HepG2 (cell line): ENCODE measurements around the gene PPP1R14D. TPM values are rescaled to one million over a fixed set of nuclear protein-coding genes. Genes with fewer than 3 reads are reported as not detected.
A peak's percentile ranks its signal among the peaks of the same experiment; 100 is the strongest.

Experiments
- ATAC-seq: fragments of 200-7000 bp; cut with Tn5 transposase; 3 replicates; pipeline ENCODE4 v1.9.1; 2020; ENCODE audit warnings: mild to moderate bottlenecking, moderate library complexity
- BruUV-seq: library from RNA; stranded (reverse); fragments of 400-500 nt; replicated peaks from 2 replicates; lab custom pipeline; 2021; lab: Mats Ljungman, UMichigan
- CTCF ChIA-PET: fragments of 300-600 bp; formaldehyde crosslinking; extraction: SDS; loops from one replicate; lab custom pipeline; 2021; ENCODE audit warnings: low total read pairs, inconsistent platforms, low intra/inter-chr PET ratio; lab: Yijun Ruan, JAX
- POLR2A ChIA-PET: fragments of 350-600 bp; sonication (Branson Sonifier 250); formaldehyde crosslinking; loops from one replicate; lab custom pipeline; 2020; ENCODE audit warnings: antibody characterized with exemption, inconsistent platforms; lab: Yijun Ruan, JAX
- DNase-seq: peaks from one replicate; pipeline ENCODE4 v3.0.0-alpha.2; 2015; ENCODE audit warnings: low spot score
- FAIRE-seq: peaks from 3 replicates; lab custom pipeline; 2011; peaks lifted over from hg19 to GRCh38; lab: Jason Lieb, UNC
- H2AFZ ChIP-seq: one replicate; pipeline ENCODE4 v1.6.1; 2011; ENCODE audit warnings: low read length, inconsistent platforms
- H3K27ac ChIP-seq: fragments of 300-600 bp; 3 replicates; pipeline ENCODE4 v1.8.0; 2011; ENCODE audit warnings: mixed run types, mild to moderate bottlenecking, mixed read lengths, low read length, inconsistent platforms; ENCODE audit not compliant: insufficient read depth; ENCODE audit errors: extremely low read length
- H3K27me3 ChIP-seq, 2 experiments: fragments of 200-600 bp in 1 of 2; 2 replicates in 1 of 2; 3 replicates in 1 of 2; pipeline versions ENCODE4 v1.6.0 to v1.8.0; 2011; ENCODE audit warnings: low read length in 2 of 2, mild to moderate bottlenecking in 2 of 2, moderate library complexity in 2 of 2, inconsistent platforms in 1 of 2; ENCODE audit not compliant: insufficient read depth in 2 of 2, control insufficient read depth in 1 of 2
- H3K36me3 ChIP-seq, 2 experiments: fragments of 200-600 bp in 1 of 2; replicated peaks in 1 of 2; 2 replicates in 1 of 2; 3 replicates in 1 of 2; pipeline versions ENCODE4 v1.5.1 to v1.8.0; 2011; ENCODE audit warnings: low read length in 2 of 2, inconsistent platforms in 1 of 2; ENCODE audit not compliant: insufficient read depth in 2 of 2, control insufficient read depth in 1 of 2
- H3K4me1 ChIP-seq: 2 replicates; pipeline ENCODE4 v1.5.1; 2012; ENCODE audit warnings: low read length, inconsistent platforms; ENCODE audit not compliant: insufficient read depth
- H3K4me2 ChIP-seq: 2 replicates; pipeline ENCODE4 v1.6.0; 2011; ENCODE audit warnings: low read depth, low read length, inconsistent platforms
- H3K4me3 ChIP-seq, 3 experiments: fragments of 200-600 bp in 1 of 3; sonication (generic), shearing (Covaris generic) in 1 of 3; replicated peaks in 1 of 3; 2 replicates each; pipeline ENCODE4 v1.5.1; 2011 to 2016; ENCODE audit warnings: low read length in 3 of 3, inconsistent platforms in 2 of 3, low read depth in 2 of 3, mild to moderate bottlenecking in 2 of 3, control low read depth in 1 of 3, mixed read lengths in 1 of 3; ENCODE audit not compliant: insufficient read depth in 1 of 3
- H3K79me2 ChIP-seq: one replicate; pipeline ENCODE4 v1.6.1; 2011; ENCODE audit warnings: low read length, inconsistent platforms; ENCODE audit not compliant: insufficient read depth
- H3K9ac ChIP-seq: 2 replicates; pipeline ENCODE4 v1.6.0; 2011; ENCODE audit warnings: mild to moderate bottlenecking, low read depth, low read length, inconsistent platforms; ENCODE audit not compliant: insufficient read depth
- H3K9me3 ChIP-seq: 2 replicates; pipeline ENCODE4 v1.5.1; 2012; ENCODE audit warnings: mild to moderate bottlenecking, low read length
- H4K20me1 ChIP-seq: 2 replicates; pipeline ENCODE4 v1.6.0; 2011; ENCODE audit warnings: inconsistent platforms, mild to moderate bottlenecking, low read length, moderate library complexity; ENCODE audit not compliant: insufficient read depth
- AGO2 ChIP-seq: fragments of 200-400 bp; formaldehyde crosslinking; optimal IDR thresholded peaks from 2 replicates; pipeline ENCODE3; 2017; ENCODE audit warnings: mild to moderate bottlenecking, low read depth, low read length, moderate library complexity
- EEA1 ChIP-seq: sonication (generic); formaldehyde crosslinking; IDR thresholded peaks from 2 replicates; pipeline ENCODE4 v1.5.1; 2020; ENCODE audit warnings: mild to moderate bottlenecking, missing genetic modification reagents, borderline replicate concordance
- MED13 ChIP-seq: sonication (generic); formaldehyde crosslinking; IDR thresholded peaks from 2 replicates; pipeline ENCODE4 v1.5.0; 2020; ENCODE audit warnings: missing genetic modification reagents
- POLR2A ChIP-seq, 2 experiments: IDR thresholded peaks; 2 replicates each; pipeline ENCODE4 v1.6.1; 2011; ENCODE audit warnings: low read depth in 2 of 2, low read length in 2 of 2, mild to moderate bottlenecking in 1 of 2, moderate library complexity in 1 of 2; ENCODE audit not compliant: insufficient read depth in 1 of 2
- POLR2AphosphoS5 ChIP-seq: IDR thresholded peaks from 2 replicates; pipeline ENCODE4 v1.6.1; 2012; ENCODE audit warnings: low read depth, low read length
- RFX5 ChIP-seq: IDR thresholded peaks from 2 replicates; pipeline ENCODE4 v1.6.1; 2011; ENCODE audit warnings: low read depth, low read length, improper control_type of control experiment
- SMAD1 ChIP-seq: sonication (generic); formaldehyde crosslinking; IDR thresholded peaks from 2 replicates; pipeline ENCODE4 v1.4.0; 2020; ENCODE audit warnings: missing genetic modification reagents, low read depth, mild to moderate bottlenecking, borderline replicate concordance
- ZBTB7A ChIP-seq: sonication (generic); formaldehyde crosslinking; IDR thresholded peaks from 2 replicates; pipeline ENCODE4 v1.8.0; 2022; ENCODE audit warnings: mild to moderate bottlenecking, missing genetic modification reagents
- ZNF180 ChIP-seq: sonication (generic); formaldehyde crosslinking; IDR thresholded peaks from 2 replicates; pipeline ENCODE4 v1.4.0; 2020; ENCODE audit warnings: low read depth, missing genetic modification reagents, borderline replicate concordance
- ZNF451 ChIP-seq: sonication (generic); formaldehyde crosslinking; IDR thresholded peaks from 2 replicates; pipeline ENCODE4 v1.5.0; 2020; ENCODE audit warnings: mild to moderate bottlenecking, missing genetic modification reagents
- ZNF687 ChIP-seq: sonication (generic); formaldehyde crosslinking; IDR thresholded peaks from 2 replicates; pipeline ENCODE4 v1.5.1; 2020; ENCODE audit warnings: mild to moderate bottlenecking, missing genetic modification reagents, moderate library complexity
- ZSCAN22 ChIP-seq: sonication (generic); formaldehyde crosslinking; IDR thresholded peaks from 2 replicates; pipeline ENCODE4 v1.4.0; 2020; ENCODE audit warnings: mild to moderate bottlenecking, missing genetic modification reagents
- WGBS: methylation state at CpG from one replicate; pipeline ENCODE4 v1.1.6; 2017; ENCODE audit warnings: low lambda C conversion rate; 5-methylcytosine and 5-hydroxymethylcytosine counted together
- in situ Hi-C: cut with HindIII; loops from 2 replicates; pipeline ENCODE4 v1.10.0; 2017; ENCODE audit warnings: low pct_unique_long_range_greater_than_20kb; ENCODE audit not compliant: extremely low pct_ligation_motif_present
- intact Hi-C: fragments of 100-400 bp; cut with micrococcal nuclease; formaldehyde crosslinking; loops from one replicate; pipeline ENCODE4 v1.10.0; 2022; ENCODE audit not compliant: unreplicated experiment
- polyA plus RNA-seq, 8 experiments: library from polyadenylated mRNA; depleted of rRNA in 3 of 8; stranded (reverse) in 7 of 8; unstranded in 1 of 8; fragments of >200 nt; fragmentation: Illumina TruSeq in 4 of 8; extraction: Trizol in 4 of 8; gene quantifications; 2 replicates each; pipeline versions ENCODE4 v1.2.1 to v1.2.3, GENCODE V29; 2011 to 2016; ENCODE audit warnings: low read depth in 4 of 8, missing spikeins in 1 of 8, mixed read lengths in 1 of 8; ENCODE audit not compliant: insufficient read depth in 1 of 8
- total RNA-seq, 5 experiments: library from RNA; depleted of rRNA; stranded (reverse); fragments of >200 nt; fragmentation: Illumina TruSeq; extraction: Trizol; gene quantifications; 2 replicates each; pipeline ENCODE4 v1.2.3, GENCODE V29; 2016; ENCODE audit warnings: low read depth in 1 of 5

PPP1R14D gene
- total and polyA plus RNA-seq, 2 of the 13 experiments (the other 11 are each of a cell fraction or from before 2014, with no cell fraction given): 0.53 to 0.55 TPM

GRCh38 chr15:40769274-40770146 is 59.0 kb downstream of the PPP1R14D start, which contains the start of gene C15orf62:
C15orf62 (plus strand) TSS chr15:40769980; CDS start chr15:40770496, 516 bp downstream.
- in situ Hi-C loops (no loop called here), intact Hi-C loops (no loop called here)
- no peak within 1 kb of the TSS for H3K4me3 ChIP-seq
- H3K79me2 ChIP-seq: peaks cover 9% of the 10 kb centered on the region
- H4K20me1 ChIP-seq: no peaks in the 10 kb centered on the region
- ATAC-seq (no peak), FAIRE-seq (no peak), DNase-seq (no peak)
- CTCF ChIA-PET: no interaction called here
- H3K36me3 ChIP-seq: peaks cover 9 to 32% of the 10 kb centered on the region in 2 experiments; a peak in 4 of 5 replicates
- WGBS: 92% methylated on average over 15 of the region's 28 CpGs
- BruUV-seq: no TSS peak
- TF ChIP-seq AGO2: peak; percentile 77
- TF ChIP-seq POLR2A (IDR thresholded peaks at IDR 0.05; ENCODE audit: insufficient read depth in 1 of 2, low read depth in 2 of 2, low read length in 2 of 2): 0 out of 4 replicates have a peak, but pooled peaks of 1 of the 2 experiments have one; percentile 12
- no peak for TF ChIP-seq ZNF451 (CRISPR knock-in tag)
- 0 out of 2 replicates have a peak, but pooled peaks have one; percentile 14 for TF ChIP-seq POLR2AphosphoS5
- TF ChIP-seq ZSCAN22 (CRISPR knock-in tag): no peak
- H3K9me3 ChIP-seq: no peaks in the 10 kb centered on the region
- no peak within 1 kb of the TSS for H2AFZ ChIP-seq
- H3K27ac ChIP-seq: no peak within 1 kb of the TSS
- POLR2A ChIA-PET: no interaction called here
- no peaks in the 10 kb centered on the region for H3K27me3 ChIP-seq
- H3K4me1 ChIP-seq: peaks cover 15% of the 10 kb centered on the region
- no peak within 1 kb of the TSS for H3K4me2 ChIP-seq
- no peak within 1 kb of the TSS for H3K9ac ChIP-seq

- CTCF ChIA-PET: no interaction called here
- intact Hi-C loops: no loop called here
- H3K4me3 ChIP-seq: no peak overlapping the region
- in situ Hi-C loops: no loop called here
- H2AFZ ChIP-seq: no peak overlapping the region
- H3K27ac ChIP-seq: no peak overlapping the region
- ATAC-seq: no peak
- peaks cover 16% of the 10 kb centered on the region for H3K4me1 ChIP-seq
- no peaks in the 10 kb centered on the region for H3K27me3 ChIP-seq
- peaks cover 9 to 24% of the 10 kb centered on the region in 2 experiments; a peak in 4 of 5 replicates for H3K36me3 ChIP-seq
- no peaks in the 10 kb centered on the region for H4K20me1 ChIP-seq
- POLR2A ChIA-PET: no interaction called here
- BruUV-seq: no TSS peak
- H3K9me3 ChIP-seq: no peaks in the 10 kb centered on the region
- H3K4me2 ChIP-seq: no peak overlapping the region
- no peak for DNase-seq
- H3K9ac ChIP-seq: no peak overlapping the region
- H3K79me2 ChIP-seq: peaks cover 11% of the 10 kb centered on the region
- 93% methylated on average over 12 of the region's 21 CpGs for WGBS
- FAIRE-seq: no peak
- no peak for TF ChIP-seq EEA1 (CRISPR knock-in tag)
- peak; percentile 61 for TF ChIP-seq AGO2
- TF ChIP-seq ZBTB7A (CRISPR knock-in tag): no peak
- TF ChIP-seq ZNF687 (CRISPR knock-in tag): 0 out of 2 replicates have a peak, but pooled peaks have one; percentile 4
- TF ChIP-seq SMAD1 (CRISPR knock-in tag): no peak
- TF ChIP-seq MED13: no peak
- TF ChIP-seq RFX5: no peak
- TF ChIP-seq ZNF180 (CRISPR knock-in tag): no peak
Measured at GRCh38 chr15:40768521-40769273, 59.8 kb downstream of the PPP1R14D start.
